Hepatocyte (in vitro differentiated cells): Measurements from ENCODE around the gene ZNF385C. TPM values are rescaled to one million over a fixed set of nuclear protein-coding genes. Genes with fewer than 3 reads are reported as not detected.

Experiments used
- DNase-seq: peaks from one replicate; pipeline ENCODE4 v3.0.0-alpha.2; 2016; ENCODE audit warnings: low spot score
- H2AFZ ChIP-seq: fragments of 200-600 bp; sonication (generic); 2 replicates; pipeline ENCODE4 v1.6.0; 2016; ENCODE audit warnings: antibody characterized with exemption, mild to moderate bottlenecking
- H3K27ac ChIP-seq: fragments of 200-600 bp; sonication (generic); 2 replicates; pipeline ENCODE4 v1.5.1; 2016; ENCODE audit warnings: mild to moderate bottlenecking
- H3K27me3 ChIP-seq: fragments of 200-600 bp; sonication (generic); 2 replicates; pipeline ENCODE4 v1.6.1; 2016
- H3K36me3 ChIP-seq: fragments of 200-600 bp; sonication (generic); replicated peaks from 2 replicates; pipeline ENCODE4 v1.5.1; 2016; ENCODE audit warnings: low read depth; ENCODE audit not compliant: insufficient read depth
- H3K4me1 ChIP-seq: fragments of 200-600 bp; sonication (generic); 2 replicates; pipeline ENCODE4 v1.5.1; 2016; ENCODE audit warnings: mild to moderate bottlenecking, moderate library complexity; ENCODE audit not compliant: insufficient read depth
- H3K4me2 ChIP-seq: fragments of 200-600 bp; sonication (generic); 2 replicates; pipeline ENCODE4 v1.6.0; 2016
- H3K4me3 ChIP-seq: fragments of 200-600 bp; sonication (generic); 2 replicates; pipeline ENCODE4 v1.5.1; 2016; ENCODE audit warnings: mild to moderate bottlenecking
- H3K79me2 ChIP-seq: fragments of 200-600 bp; sonication (generic); 2 replicates; pipeline ENCODE4 v1.6.0; 2017; ENCODE audit warnings: mild to moderate bottlenecking
- H3K9me2 ChIP-seq: fragments of 200-600 bp; sonication (generic); replicated peaks from 2 replicates; pipeline ENCODE4 v1.6.0; 2017; ENCODE audit warnings: mild to moderate bottlenecking; ENCODE audit not compliant: insufficient read depth
- H3K9me3 ChIP-seq: fragments of 200-600 bp; sonication (generic); 2 replicates; pipeline ENCODE4 v1.5.1; 2016; ENCODE audit warnings: low read depth, mild to moderate bottlenecking
- H4K20me1 ChIP-seq: fragments of 200-600 bp; sonication (generic); 2 replicates; pipeline ENCODE4 v1.6.0; 2016; ENCODE audit warnings: mild to moderate bottlenecking; ENCODE audit not compliant: insufficient read depth, poor library complexity, severe bottlenecking
- CTCF ChIP-seq: fragments of 200-600 bp; sonication (generic); IDR thresholded peaks from 2 replicates; pipeline ENCODE4 v1.5.1; 2016; ENCODE audit warnings: antibody characterized with exemption, mild to moderate bottlenecking; ENCODE audit not compliant: poor library complexity
- EZH2 ChIP-seq: fragments of 200-600 bp; sonication (generic); IDR thresholded peaks from 2 replicates; pipeline ENCODE4 v1.6.1; 2016; ENCODE audit warnings: antibody characterized with exemption, mild to moderate bottlenecking, borderline replicate concordance
- EZH2phosphoT487 ChIP-seq: fragments of 200-600 bp; sonication (generic); IDR thresholded peaks from one replicate; pipeline ENCODE4 v1.6.1; 2018; ENCODE audit warnings: antibody characterized with exemption, mild to moderate bottlenecking, low read depth, moderate library complexity; ENCODE audit not compliant: unreplicated experiment, severe bottlenecking
- WGBS: methylation state at CpG from one replicate; pipeline ENCODE4 v1.1.6; 2016; ENCODE audit warnings: low lambda C conversion rate; ENCODE audit errors: missing lambda C conversion rate; 5-methylcytosine and 5-hydroxymethylcytosine counted together
- polyA plus RNA-seq: library from polyadenylated mRNA; unstranded; fragments of >200 nt; fragmentation: Nextera tagmentation; extraction: Ambion mirVana; gene quantifications from 2 replicates; pipeline ENCODE4 v1.2.1, GENCODE V29; 2016
- total RNA-seq: library from RNA; depleted of rRNA; stranded (reverse); fragments of >200 nt; gene quantifications from 2 replicates; pipeline ENCODE4 v1.2.3, GENCODE V29; 2014

The ZNF385C gene
- total and polyA plus RNA-seq, 2 experiments from 2014 or later, result 0.45 to 0.63 TPM

- TF ChIP-seq EZH2phosphoT487, result no peak
- TF ChIP-seq EZH2, result no peak
- TF ChIP-seq CTCF, result no peak
Measured at GRCh38 chr17:42120770-42121769, 22.8 kb upstream of the ZNF385C start, which contains the start of gene KAT2A. Gene KAT2A (minus strand): TSS chr17:42121367. CDS start chr17:42121304, 63 bp downstream.

GRCh38 chr17:42120161-42120769 lies 22.0 kb upstream of the ZNF385C start:
- H3K27ac ChIP-seq, result no peak overlapping the region
- no peaks in the 10 kb centered on the region for H4K20me1 ChIP-seq
- no peaks in the 10 kb centered on the region for H3K36me3 ChIP-seq
- DNase-seq, result no peak
- peak overlapping the region; percentile 93 for H3K4me2 ChIP-seq
- H3K79me2 ChIP-seq, result no peaks in the 10 kb centered on the region
- no peaks in the 10 kb centered on the region for H3K27me3 ChIP-seq
- H3K4me3 ChIP-seq, result no peak overlapping the region
- no peak overlapping the region for H2AFZ ChIP-seq
- no peaks in the 10 kb centered on the region for H3K9me2 ChIP-seq
- peaks cover 7% of the 10 kb centered on the region for H3K4me1 ChIP-seq
- no peak for TF ChIP-seq EZH2phosphoT487
- TF ChIP-seq EZH2, result no peak
- no peak for TF ChIP-seq CTCF
- WGBS, result 77% methylated on average over 7 of the region's 7 CpGs
- H3K9me3 ChIP-seq, result no peaks in the 10 kb centered on the region

More at GRCh38 chr17:42120770-42121769, 22.8 kb upstream of the ZNF385C start, which contains the start of gene KAT2A:
- H3K4me1 ChIP-seq, result peaks cover 7% of the 10 kb centered on the region
- peak within 1 kb of the TSS; percentile 97 for H3K4me3 ChIP-seq
- H3K79me2 ChIP-seq, result no peaks in the 10 kb centered on the region
- H2AFZ ChIP-seq, result peak within 1 kb of the TSS; percentile 97
- DNase-seq, result peak; percentile 92
- no peaks in the 10 kb centered on the region for H3K9me3 ChIP-seq
- H3K27me3 ChIP-seq, result no peaks in the 10 kb centered on the region
- WGBS, result 16% methylated on average over 39 of the region's 57 CpGs
- peak within 1 kb of the TSS; percentile 93 for H3K4me2 ChIP-seq
- H3K9me2 ChIP-seq, result no peaks in the 10 kb centered on the region
- H4K20me1 ChIP-seq, result no peaks in the 10 kb centered on the region
- H3K27ac ChIP-seq, result peak within 1 kb of the TSS; percentile 31
- no peaks in the 10 kb centered on the region for H3K36me3 ChIP-seq

- TF ChIP-seq CTCF (no peak), EZH2 (no peak), EZH2phosphoT487 (no peak)
- H2AFZ ChIP-seq, result no peak overlapping the region
- no peak overlapping the region for H3K4me3 ChIP-seq
- peaks cover 7% of the 10 kb centered on the region for H3K4me1 ChIP-seq
- DNase-seq, result no peak
- no peaks in the 10 kb centered on the region for H3K79me2 ChIP-seq
- H3K4me2 ChIP-seq, result no peak overlapping the region
- 90% methylated on average over 18 of the region's 18 CpGs for WGBS
- no peaks in the 10 kb centered on the region for H3K36me3 ChIP-seq
- no peaks in the 10 kb centered on the region for H3K27me3 ChIP-seq
- no peaks in the 10 kb centered on the region for H3K9me2 ChIP-seq
- no peaks in the 10 kb centered on the region for H3K9me3 ChIP-seq
- H3K27ac ChIP-seq, result no peak overlapping the region
- H4K20me1 ChIP-seq, result no peaks in the 10 kb centered on the region
Measured at GRCh38 chr17:42119301-42119700, 21.0 kb upstream of the ZNF385C start.
